B cell (primary cell): Measurements from ENCODE around the gene TRIM65. TPM values are rescaled to one million over a fixed set of nuclear protein-coding genes. Genes with fewer than 3 reads are reported as not detected.
A peak's percentile ranks its signal among the peaks of the same experiment; 100 is the strongest.

Experiments used
- ATAC-seq: fragments of 200-7000 bp; cut with Tn5 transposase; one replicate; pipeline ENCODE4 v1.10.0; 2021; ENCODE audit warnings: low read depth, mild to moderate bottlenecking, moderate number of reproducible peaks, moderate library complexity
- CTCF ChIA-PET: fragments of 350-600 bp; sonication (Branson Sonifier 250); formaldehyde crosslinking; loops from one replicate; lab custom pipeline; 2021; ENCODE audit warnings: antibody characterized with exemption, inconsistent platforms; lab: Charles Lee
- POLR2A ChIA-PET: fragments of 350-600 bp; sonication (Branson Sonifier 250); formaldehyde crosslinking; loops from one replicate; lab custom pipeline; 2021; ENCODE audit warnings: antibody characterized with exemption; lab: Charles Lee
- DNase-seq: peaks from one replicate; pipeline ENCODE4 v3.0.0; 2013
- H2AFZ ChIP-seq: 2 replicates; pipeline ENCODE4 v1.6.1; 2012; ENCODE audit warnings: mild to moderate bottlenecking, low read depth, low read length; ENCODE audit not compliant: insufficient read depth, poor library complexity, severe bottlenecking
- H3K27ac ChIP-seq, 2 donors: 1 replicate in 1 of 2; 2 replicates in 1 of 2; pipeline ENCODE4 v1.5.1; 2012 to 2013; ENCODE audit warnings: low read length in 2 of 2, mild to moderate bottlenecking in 2 of 2, moderate library complexity in 1 of 2
- H3K27me3 ChIP-seq, 4 experiments: fragments of 200-600 bp in 1 of 4; sonication (generic) in 1 of 4; replicated peaks in 1 of 4; 1 replicate in 2 of 4; 2 replicates in 2 of 4; pipeline versions ENCODE4 v1.6.1 to v1.7.0; 2013 to 2016; ENCODE audit warnings: low read length in 3 of 4, mild to moderate bottlenecking in 2 of 4, mixed read lengths in 1 of 4, moderate library complexity in 1 of 4; ENCODE audit not compliant: insufficient read depth in 4 of 4, control insufficient read depth in 3 of 4; ENCODE audit errors: control extremely low read depth in 1 of 4
- H3K36me3 ChIP-seq, 2 experiments: replicated peaks in 1 of 2; 1 replicate in 1 of 2; 2 replicates in 1 of 2; pipeline versions ENCODE4 v1.6.1 to v1.7.1; 2013; ENCODE audit warnings: low read length in 1 of 2; ENCODE audit not compliant: insufficient read depth in 2 of 2, control insufficient read depth in 1 of 2; ENCODE audit errors: control extremely low read depth in 1 of 2, extremely low read depth in 1 of 2
- H3K4me1 ChIP-seq, 2 donors: fragments of 200-600 bp in 1 of 2; sonication (generic) in 1 of 2; 1 replicate in 1 of 2; 2 replicates in 1 of 2; pipeline versions ENCODE4 v1.5.1 to v1.6.1; 2013 to 2017; ENCODE audit warnings: low read length in 2 of 2; ENCODE audit not compliant: control insufficient read depth in 2 of 2, insufficient read depth in 2 of 2
- H3K4me2 ChIP-seq: replicated peaks from 2 replicates; pipeline ENCODE3; 2012; ENCODE audit warnings: mild to moderate bottlenecking, low read depth, low read length; ENCODE audit not compliant: poor library complexity, severe bottlenecking
- H3K4me3 ChIP-seq, 5 experiments: fragments of 200-600 bp in 1 of 5; sonication (generic) in 1 of 5; 1 replicate in 3 of 5; 2 replicates in 2 of 5; pipeline versions ENCODE4 v1.5.1 to v1.7.0; 2011 to 2016; ENCODE audit warnings: low read length in 4 of 5, mild to moderate bottlenecking in 4 of 5, low read depth in 2 of 5, control low read depth in 1 of 5, moderate library complexity in 1 of 5; ENCODE audit not compliant: insufficient read depth in 1 of 5; ENCODE audit errors: control extremely low read depth in 1 of 5, extremely low read depth in 1 of 5
- H3K79me2 ChIP-seq: fragments of 200-600 bp; sonication (generic); one replicate; pipeline ENCODE4 v1.6.0; 2016; ENCODE audit warnings: low read length; ENCODE audit not compliant: control insufficient read depth, insufficient read depth
- H3K9ac ChIP-seq: fragments of 200-600 bp; sonication (generic); 2 replicates; pipeline ENCODE4 v1.6.1; 2017; ENCODE audit warnings: mild to moderate bottlenecking, low read length, moderate library complexity
- H3K9me3 ChIP-seq, 3 donors: one replicate each; pipeline versions ENCODE4 v1.6.1 to v1.7.1; 2013; ENCODE audit warnings: low read length in 2 of 3; ENCODE audit not compliant: control insufficient read depth in 2 of 3, insufficient read depth in 1 of 3; ENCODE audit errors: control extremely low read depth in 1 of 3
- H4K20me1 ChIP-seq: 2 replicates; pipeline ENCODE4 v1.6.0; 2012; ENCODE audit warnings: mild to moderate bottlenecking, low read length; ENCODE audit not compliant: insufficient read depth, control insufficient read depth, poor library complexity, severe bottlenecking
- H3K27ac Mint-ChIP-seq: one replicate; pipeline ENCODE4 v1.8.0; 2021; ENCODE audit warnings: mixed read lengths
- H3K27me3 Mint-ChIP-seq: one replicate; pipeline ENCODE4 v1.8.0; 2021; ENCODE audit warnings: mixed read lengths
- H3K4me1 Mint-ChIP-seq: one replicate; pipeline ENCODE4 v1.8.0; 2021; ENCODE audit warnings: mixed read lengths
- H3K4me3 Mint-ChIP-seq: one replicate; pipeline ENCODE4 v1.8.0; 2021; ENCODE audit warnings: mixed read lengths
- H3K9me3 Mint-ChIP-seq: one replicate; pipeline ENCODE4 v1.8.0; 2022; ENCODE audit warnings: mixed read lengths; ENCODE audit not compliant: insufficient read depth
- CTCF ChIP-seq: fragments of 200-600 bp; IDR thresholded peaks from one replicate; pipeline ENCODE4 v1.8.0; 2022; ENCODE audit warnings: antibody characterized with exemption, mild to moderate bottlenecking
- EZH2 ChIP-seq: IDR thresholded peaks from 2 replicates; pipeline ENCODE4 v1.6.1; 2012; ENCODE audit warnings: borderline replicate concordance, low read depth, mild to moderate bottlenecking, moderate library complexity, low read length; ENCODE audit not compliant: insufficient read depth, poor library complexity, severe bottlenecking
- WGBS: methylation state at CpG from one replicate; pipeline ENCODE4 v1.1.5; 2013; ENCODE audit warnings: missing lambda C conversion rate; ENCODE audit not compliant: insufficient coverage; 5-methylcytosine and 5-hydroxymethylcytosine counted together
- intact Hi-C: fragments of 100-400 bp; cut with micrococcal nuclease; formaldehyde crosslinking; loops from one replicate; pipeline ENCODE4 v1.10.0; 2022
- polyA plus RNA-seq: library from polyadenylated mRNA; depleted of rRNA; stranded (reverse); fragments of >200 nt; gene quantifications from 2 replicates; pipeline ENCODE4 v1.2.3, GENCODE V29; 2012
- total RNA-seq, 2 donors: library from RNA; stranded (reverse); fragments of 120-200 nt in 1 of 2; gene quantifications; 1 replicate in 1 of 2; 2 replicates in 1 of 2; pipeline versions ENCODE4 v1.2.3 to v1.2.4, GENCODE V29; 2013 to 2022

TRIM65 gene
- total and polyA plus RNA-seq, 2 donors (not counting 1 experiment from before 2014, with no cell fraction given): 16.8 to 40.7 TPM

- H3K36me3 ChIP-seq: peaks cover 5 to 17% of the 10 kb centered on the region in 2 experiments
- H3K4me2 ChIP-seq: peak within 1 kb of the TSS; percentile 93
- DNase-seq (peak; percentile 100), ATAC-seq (peak; percentile 84)
- H3K4me3 ChIP-seq: peak within 1 kb of the TSS; percentile 75 to 98 (median 94)
- no peaks in the 10 kb centered on the region for H3K9me3 ChIP-seq
- TF ChIP-seq CTCF (peak; percentile 64), EZH2 (no peak)
- no peak within 1 kb of the TSS for H3K27ac Mint-ChIP-seq
- CTCF ChIA-PET: interaction anchor here (0.6 to 4.1 kb wide), 19 partner anchors 9 to 123 kb away, joined by 3 to 53 read pairs (median 6); partner anchors contain the start of genes ACOX1, GALK1, MRPL38 and TEN1
- peaks cover 34 to 53% of the 10 kb centered on the region in 2 donors for H3K4me1 ChIP-seq
- intact Hi-C loops: loop anchor here (1.0 to 10.0 kb wide), 12 partner anchors 9 to 247 kb away; partner anchors contain the start of genes ACOX1, EXOC7, FBF1 and MRPL38
- no peaks in the 10 kb centered on the region for H3K9me3 Mint-ChIP-seq
- no peaks in the 10 kb centered on the region for H4K20me1 ChIP-seq
- H3K27ac ChIP-seq: peak within 1 kb of the TSS; percentile 89 to 92
- H3K9ac ChIP-seq: peak within 1 kb of the TSS; percentile 95
- H2AFZ ChIP-seq: peak within 1 kb of the TSS; percentile 76
- H3K27me3 Mint-ChIP-seq: no peaks in the 10 kb centered on the region
- H3K4me1 Mint-ChIP-seq: peaks cover 42% of the 10 kb centered on the region
- POLR2A ChIA-PET: interaction anchor here (0.5 to 3.6 kb wide), 35 partner anchors 9 to 842 kb away, joined by 3 to 82 read pairs (median 6); partner anchors contain the start of genes FBF1, GALK1, SLC25A19 and TRIM47
- H3K4me3 Mint-ChIP-seq: no peak within 1 kb of the TSS
- peaks cover 47% of the 10 kb centered on the region for H3K79me2 ChIP-seq
- no peaks in the 10 kb centered on the region for H3K27me3 ChIP-seq
- under 1% methylated on average over 54 of the region's 58 CpGs for WGBS
These were observed 41.3 kb downstream of the TRIM65 start, which contains the start of gene WBP2 for GRCh38 chr17:75855310-75856061. Gene WBP2, minus strand, starts transcription at chr17:75855335. Its CDS starts 38 bp downstream, at chr17:75855297.
